Measurements from ENCODE around the gene TENM4. TPM values are rescaled to one million over a fixed set of nuclear protein-coding genes. Genes with fewer than 3 reads are reported as not detected.
A peak's percentile ranks its signal among the peaks of the same experiment; 100 is the strongest.

Gene TENM4
- total and polyA plus RNA-seq, 4 donors, result 0.02 to 0.33 (median 0.14) TPM

- no peaks in the 10 kb centered on the region for H3K27me3 ChIP-seq (ENCODE audit: control insufficient read depth in 4 of 4, insufficient read depth in 4 of 4, low read length in 3 of 4)
- 82% methylated on average over 5 of the region's 5 CpGs for WGBS
- no peak overlapping the region for H3K4me3 ChIP-seq (ENCODE audit: low read depth in 1 of 3, low read length in 3 of 3)
- H3K9me3 ChIP-seq (ENCODE audit: control insufficient read depth in 4 of 4, low read length in 3 of 4), result no peaks in the 10 kb centered on the region
- no peak for TF ChIP-seq SP1 (IDR thresholded peaks at IDR 0.05)
- no peak for TF ChIP-seq REST (IDR thresholded peaks at IDR 0.05)
- TF ChIP-seq, protein P1, sequence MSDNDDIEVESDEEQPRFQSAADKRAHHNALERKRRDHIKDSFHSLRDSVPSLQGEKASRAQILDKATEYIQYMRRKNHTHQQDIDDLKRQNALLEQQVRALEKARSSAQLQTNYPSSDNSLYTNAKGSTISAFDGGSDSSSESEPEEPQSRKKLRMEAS (IDR thresholded peaks at IDR 0.05), result no peak
- no peak for TF ChIP-seq FOXA2 (IDR thresholded peaks at IDR 0.05)
- no peak for TF ChIP-seq HNF4A (conservative IDR thresholded peaks at IDR 0.05)
- no peak for TF ChIP-seq RAD21 (IDR thresholded peaks at IDR 0.05)
- no peak for TF ChIP-seq YY1 (IDR thresholded peaks at IDR 0.05)
- TF ChIP-seq GABPA (IDR thresholded peaks at IDR 0.05 in 1 of 2, conservative IDR thresholded peaks at IDR 0.05 in 1 of 2), result no peak
- TF ChIP-seq EGR1 (IDR thresholded peaks at IDR 0.05; ENCODE audit: low read depth in 2 of 2), result no peak
- TF ChIP-seq RXRA (IDR thresholded peaks at IDR 0.05), result no peak
- no peak for TF ChIP-seq HNF4G (IDR thresholded peaks at IDR 0.05)
- no peak for TF ChIP-seq NR2F2 (IDR thresholded peaks at IDR 0.05)
- TF ChIP-seq TAF1 (conservative IDR thresholded peaks at IDR 0.05), result no peak
- no peak for TF ChIP-seq JUND (IDR thresholded peaks at IDR 0.05)
- TF ChIP-seq, protein P2, sequence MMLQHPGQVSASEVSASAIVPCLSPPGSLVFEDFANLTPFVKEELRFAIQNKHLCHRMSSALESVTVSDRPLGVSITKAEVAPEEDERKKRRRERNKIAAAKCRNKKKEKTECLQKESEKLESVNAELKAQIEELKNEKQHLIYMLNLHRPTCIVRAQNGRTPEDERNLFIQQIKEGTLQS (IDR thresholded peaks at IDR 0.05), result no peak
- TF ChIP-seq ZBTB33 (IDR thresholded peaks at IDR 0.05), result no peak
- H3K9ac ChIP-seq (ENCODE audit: low read depth in 1 of 2, low read length in 2 of 2), result no peak overlapping the region
- no peaks in the 10 kb centered on the region for H3K4me1 ChIP-seq (ENCODE audit: control insufficient read depth in 4 of 4, insufficient read depth in 4 of 4, low read length in 3 of 4)
- H3K27ac ChIP-seq (ENCODE audit: low read depth in 1 of 2, low read length in 2 of 2), result no peak overlapping the region
- no peaks in the 10 kb centered on the region for H3K36me3 ChIP-seq (ENCODE audit: control insufficient read depth in 4 of 4, insufficient read depth in 3 of 4, low read depth in 1 of 4, low read length in 3 of 4)
- peak; percentile 9 for DNase-seq (ENCODE audit: low spot score)
Measured at GRCh38 chr11:78652843-78653239, 788.0 kb downstream of the TENM4 start.

DNA sequence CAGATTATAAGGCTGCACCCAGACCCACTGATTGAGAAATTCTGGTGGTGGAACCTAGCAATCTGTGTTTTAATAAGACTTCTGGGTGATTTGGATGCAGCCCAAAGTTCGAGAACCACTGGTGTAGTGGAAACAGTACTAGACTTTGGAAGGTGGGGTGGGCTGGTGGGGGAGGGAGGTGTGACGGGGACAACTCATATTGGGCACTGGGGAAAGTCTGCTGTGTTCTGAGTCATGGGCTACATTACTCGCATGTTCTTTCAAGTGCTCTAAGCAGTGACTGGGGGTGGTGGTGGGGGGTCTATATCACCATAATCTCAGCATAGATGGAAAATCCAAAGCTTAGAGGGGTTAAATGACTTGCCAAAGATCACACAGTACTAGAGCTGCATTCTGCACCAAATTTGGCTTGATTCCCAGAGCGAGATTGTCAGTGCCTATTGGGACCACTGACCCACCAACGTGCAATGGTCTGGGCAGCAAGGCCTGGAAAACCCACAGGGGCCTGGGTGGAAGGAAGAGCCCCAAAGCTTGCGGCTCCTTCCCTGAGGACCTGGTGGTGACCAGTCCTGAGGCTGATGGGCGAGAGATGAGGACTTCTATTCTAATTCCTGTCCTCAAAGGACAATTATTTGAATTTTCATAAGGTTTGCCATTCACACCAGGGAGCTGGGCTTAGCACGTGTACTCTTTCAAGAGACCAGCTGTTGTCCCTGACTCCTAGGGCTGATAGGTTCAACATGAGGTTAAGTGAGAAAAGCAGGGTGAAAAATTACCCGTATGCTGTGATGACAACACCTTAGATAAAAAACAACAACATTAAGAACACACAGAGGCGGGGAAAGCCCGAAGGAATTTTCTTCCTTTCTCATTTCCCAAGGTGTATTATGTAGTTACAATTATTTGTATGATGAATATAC lies 788.6 kb downstream of the TENM4 start:
- TF ChIP-seq REST (IDR thresholded peaks at IDR 0.05) (no peak), TAF1 (conservative IDR thresholded peaks at IDR 0.05) (no peak), HNF4A (conservative IDR thresholded peaks at IDR 0.05) (no peak), FOXA2 (IDR thresholded peaks at IDR 0.05) (no peak), NR2F2 (IDR thresholded peaks at IDR 0.05) (no peak), FOXA1 (IDR thresholded peaks at IDR 0.05) (no peak)
- TF ChIP-seq, protein P1 (IDR thresholded peaks at IDR 0.05), result no peak
- H3K9me3 ChIP-seq (ENCODE audit: control insufficient read depth in 4 of 4, low read length in 3 of 4), result no peaks in the 10 kb centered on the region
- no peaks in the 10 kb centered on the region for H3K4me1 ChIP-seq (ENCODE audit: control insufficient read depth in 4 of 4, insufficient read depth in 4 of 4, low read length in 3 of 4)
- no peak overlapping the region for H3K9ac ChIP-seq (ENCODE audit: low read depth in 1 of 2, low read length in 2 of 2)
- no peaks in the 10 kb centered on the region for H3K36me3 ChIP-seq (ENCODE audit: control insufficient read depth in 4 of 4, insufficient read depth in 3 of 4, low read depth in 1 of 4, low read length in 3 of 4)
- peak; percentile 12 for DNase-seq (ENCODE audit: low spot score)
- 90% methylated on average over 11 of the region's 11 CpGs for WGBS
- H3K4me3 ChIP-seq (ENCODE audit: low read depth in 1 of 3, low read length in 3 of 3), result no peak overlapping the region
- no peaks in the 10 kb centered on the region for H3K27me3 ChIP-seq (ENCODE audit: control insufficient read depth in 4 of 4, insufficient read depth in 4 of 4, low read length in 3 of 4)
- H3K27ac ChIP-seq (ENCODE audit: low read depth in 1 of 2, low read length in 2 of 2), result no peak overlapping the region
